ENCODE results near the gene SASH3.

SASH3 gene

GRCh38 chrX:129783291-129783713, 3.6 kb downstream of the SASH3 start:
- no peak for DNase-seq (ENCODE audit: low read depth in 2 of 2)

GRCh38 chrX:129784371-129784770, 4.6 kb downstream of the SASH3 start:
- no peak for DNase-seq (ENCODE audit: low read depth in 2 of 2)

GRCh38 chrX:129785160-129785947, 5.6 kb downstream of the SASH3 start:
- no peak for DNase-seq (ENCODE audit: low read depth in 2 of 2)

- no peak for DNase-seq (ENCODE audit: low read depth in 2 of 2)
These were observed 6.5 kb downstream of the SASH3 start for GRCh38 chrX:129786210-129786651.

GRCh38 chrX:129787336-129788055, 7.7 kb downstream of the SASH3 start:
- no peak for DNase-seq (ENCODE audit: low read depth in 2 of 2)

GRCh38 chrX:129788527-129788926, 8.8 kb downstream of the SASH3 start:
- no peak for DNase-seq (ENCODE audit: low read depth in 2 of 2)

GRCh38 chrX:129790146-129790545, 10.4 kb downstream of the SASH3 start:
- DNase-seq (ENCODE audit: low read depth in 2 of 2): no peak

GRCh38 chrX:129790808-129791207, 11.1 kb downstream of the SASH3 start:
- DNase-seq (ENCODE audit: low read depth in 2 of 2): no peak

GRCh38 chrX:129791336-129791735, 11.6 kb downstream of the SASH3 start:
- no peak for DNase-seq (ENCODE audit: low read depth in 2 of 2)

GRCh38 chrX:129791961-129792570, 12.3 kb downstream of the SASH3 start:
- DNase-seq (ENCODE audit: low read depth in 2 of 2): no peak

GRCh38 chrX:129792586-129793291, 13.0 kb downstream of the SASH3 start:
- no peak for DNase-seq (ENCODE audit: low read depth in 2 of 2)

GRCh38 chrX:129793604-129794191, 13.9 kb downstream of the SASH3 start:
- no peak for DNase-seq (ENCODE audit: low read depth in 2 of 2)

GRCh38 chrX:129795584-129795983, 15.8 kb downstream of the SASH3 start:
- DNase-seq (ENCODE audit: low read depth in 2 of 2): no peak

GRCh38 chrX:129797251-129797906, 17.6 kb downstream of the SASH3 start:
- no peak for DNase-seq (ENCODE audit: low read depth in 2 of 2)

GRCh38 chrX:129798456-129798855, 18.7 kb downstream of the SASH3 start:
- no peak for DNase-seq (ENCODE audit: low read depth in 2 of 2)

GRCh38 chrX:129798888-129799287, 19.1 kb downstream of the SASH3 start:
- DNase-seq (ENCODE audit: low read depth in 2 of 2): no peak

GRCh38 chrX:129800186-129800585, 20.4 kb downstream of the SASH3 start:
- DNase-seq (ENCODE audit: low read depth in 2 of 2): no peak

- no peak for DNase-seq (ENCODE audit: low read depth in 2 of 2)
These were observed 23.1 kb downstream of the SASH3 start for GRCh38 chrX:129802863-129803262.

- no peak for DNase-seq (ENCODE audit: low read depth in 2 of 2)
These were observed 25.1 kb downstream of the SASH3 start for GRCh38 chrX:129804806-129805205.

- no peak for DNase-seq (ENCODE audit: low read depth in 2 of 2)
These were observed 28.5 kb downstream of the SASH3 start for GRCh38 chrX:129808158-129808828.
